Measurements from ENCODE around the gene CDHR2.

- TF ChIP-seq POLR2A (IDR thresholded peaks at IDR 0.05) (no peak), CTCF (IDR thresholded peaks at IDR 0.05) (no peak)
These were observed 14.0 kb upstream of the CDHR2 start for GRCh38 chr5:176535101-176535663.

Data from heart left ventricle (tissue), 13 donors.